ENCODE data around the gene MT3. TPM values are rescaled to one million over a fixed set of nuclear protein-coding genes. Genes with fewer than 3 reads are reported as not detected.

Gene MT3
- total and polyA plus RNA-seq, 9 of the 15 experiments (the other 6 are each of a cell fraction or from before 2014, with no cell fraction given), result not detected

DNA sequence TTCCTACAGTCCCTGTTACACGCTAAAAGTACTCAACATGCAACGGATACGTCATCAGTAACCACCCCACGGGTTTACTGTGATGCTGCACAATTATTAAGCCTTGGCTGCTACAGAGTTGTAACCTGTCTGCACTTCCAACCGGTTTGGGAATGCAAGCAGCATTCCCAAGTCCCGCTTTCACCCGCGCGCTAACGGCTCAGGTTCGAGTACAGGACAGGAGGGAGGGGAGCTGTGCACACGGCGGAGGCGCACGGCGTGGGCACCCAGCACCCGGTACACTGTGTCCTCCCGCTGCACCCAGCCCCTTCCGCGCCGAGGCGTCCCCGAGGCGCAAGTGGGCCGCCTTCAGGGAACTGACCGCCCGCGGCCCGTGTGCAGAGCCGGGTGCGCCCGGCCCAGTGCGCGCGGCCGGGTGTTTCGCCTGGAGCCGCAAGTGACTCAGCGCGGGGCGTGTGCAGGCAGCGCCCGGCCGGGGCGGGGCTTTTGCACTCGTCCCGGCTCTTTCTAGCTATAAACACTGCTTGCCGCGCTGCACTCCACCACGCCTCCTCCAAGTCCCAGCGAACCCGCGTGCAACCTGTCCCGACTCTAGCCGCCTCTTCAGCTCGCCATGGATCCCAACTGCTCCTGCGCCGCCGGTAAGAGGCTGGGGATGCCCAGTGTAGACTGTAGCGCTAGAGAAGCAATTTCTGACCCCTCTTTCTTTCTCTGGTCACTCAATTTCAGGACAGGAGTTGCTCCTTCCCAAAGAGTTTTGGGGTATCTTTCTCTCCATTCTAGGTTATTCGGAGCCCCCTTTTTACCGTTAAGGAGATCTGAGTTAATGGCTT, 18.9 kb downstream of the MT3 start, which contains the start of gene MT2A (continued):
- peak; percentile 60; the same call in 1 of the 2 replicates for TF ChIP-seq MTA3 (IDR thresholded peaks at IDR 0.05; ENCODE audit: borderline replicate concordance)
- peak; percentile 7 for TF ChIP-seq NEUROD1 (IDR thresholded peaks at IDR 0.05; ENCODE audit: borderline replicate concordance, low read depth, low read length, partially characterized antibody)
- TF ChIP-seq ZMIZ1 (IDR thresholded peaks at IDR 0.05; ENCODE audit: low read depth in 2 of 2, low read length in 2 of 2), result no peak
- no peak for TF ChIP-seq ZNF830 (CRISPR knock-in tag; IDR thresholded peaks at IDR 0.05)
- TF ChIP-seq TAF15 (IDR thresholded peaks at IDR 0.05; ENCODE audit: low read depth, low read length), result no peak
- TF ChIP-seq ELF4 (CRISPR knock-in tag; IDR thresholded peaks at IDR 0.05), result no peak
- no peak for TF ChIP-seq SRSF1 (IDR thresholded peaks at IDR 0.05; ENCODE audit: low read depth, low read length)
- TF ChIP-seq PYGO2 (tag; IDR thresholded peaks at IDR 0.05), result no peak
- no peak for TF ChIP-seq HSF4 (CRISPR knock-in tag; IDR thresholded peaks at IDR 0.05; ENCODE audit: borderline replicate concordance)
- no peak for TF ChIP-seq ZEB2 (IDR thresholded peaks at IDR 0.05)
- TF ChIP-seq HNRNPUL1 (IDR thresholded peaks at IDR 0.05; ENCODE audit: low read length), result no peak
- no peak for TF ChIP-seq FOXA1 (IDR thresholded peaks at IDR 0.05; ENCODE audit: borderline replicate concordance)
- TF ChIP-seq POLR3G (IDR thresholded peaks at IDR 0.05; ENCODE audit: extremely low read depth, insufficient read length, insufficient replicate concordance), result no peak
- no peak for TF ChIP-seq CBX8 (IDR thresholded peaks at IDR 0.05; ENCODE audit: borderline replicate concordance, extremely low read depth, low read depth, low read length, poor library complexity, severe bottlenecking)
- peak; percentile 69 for TF ChIP-seq FIP1L1 (IDR thresholded peaks at IDR 0.05; ENCODE audit: low read depth, low read length, poor library complexity, severe bottlenecking)
- TF ChIP-seq RBM15 (IDR thresholded peaks at IDR 0.05; ENCODE audit: insufficient read depth, low read length), result no peak
- peak; percentile 66 for TF ChIP-seq SMAD4 (CRISPR knock-in tag; conservative IDR thresholded peaks at IDR 0.05)
- no peak for TF ChIP-seq ZFPM2 (CRISPR knock-in tag; IDR thresholded peaks at IDR 0.05)
- TF ChIP-seq, protein P1, sequence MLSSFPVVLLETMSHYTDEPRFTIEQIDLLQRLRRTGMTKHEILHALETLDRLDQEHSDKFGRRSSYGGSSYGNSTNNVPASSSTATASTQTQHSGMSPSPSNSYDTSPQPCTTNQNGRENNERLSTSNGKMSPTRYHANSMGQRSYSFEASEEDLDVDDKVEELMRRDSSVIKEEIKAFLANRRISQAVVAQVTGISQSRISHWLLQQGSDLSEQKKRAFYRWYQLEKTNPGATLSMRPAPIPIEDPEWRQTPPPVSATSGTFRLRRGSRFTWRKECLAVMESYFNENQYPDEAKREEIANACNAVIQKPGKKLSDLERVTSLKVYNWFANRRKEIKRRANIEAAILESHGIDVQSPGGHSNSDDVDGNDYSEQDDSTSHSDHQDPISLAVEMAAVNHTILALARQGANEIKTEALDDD (IDR thresholded peaks at IDR 0.05), result no peak
- no peak for TF ChIP-seq THRB (CRISPR knock-in tag; conservative IDR thresholded peaks at IDR 0.05)
- TF ChIP-seq RFX7 (CRISPR knock-in tag; IDR thresholded peaks at IDR 0.05), result no peak
